ENCODE measurements around the gene FHAD1.

Gene FHAD1

GRCh38 chr1:15236321-15236721 lies 10.7 kb upstream of the FHAD1 start:
- DNase-seq (ENCODE audit: low read depth): no peak
- no peak for TF ChIP-seq CTCF (IDR thresholded peaks at IDR 0.05; ENCODE audit: low read length, missing control alignments)
- no peak overlapping the region for H3K4me3 ChIP-seq (replicated peaks; ENCODE audit: low read depth, low read length)

GRCh38 chr1:15236746-15237145 lies 10.3 kb upstream of the FHAD1 start:
- DNase-seq (ENCODE audit: low read depth): no peak
- no peak for TF ChIP-seq CTCF (IDR thresholded peaks at IDR 0.05; ENCODE audit: low read length, missing control alignments)
- no peak overlapping the region for H3K4me3 ChIP-seq (replicated peaks; ENCODE audit: low read depth, low read length)

GRCh38 chr1:15238789-15239188 lies 8.2 kb upstream of the FHAD1 start:
- TF ChIP-seq CTCF (IDR thresholded peaks at IDR 0.05; ENCODE audit: low read length, missing control alignments): no peak
- DNase-seq (ENCODE audit: low read depth): no peak
- no peak overlapping the region for H3K4me3 ChIP-seq (replicated peaks; ENCODE audit: low read depth, low read length)

- no peak for DNase-seq (ENCODE audit: low read depth)
- no peak for TF ChIP-seq CTCF (IDR thresholded peaks at IDR 0.05; ENCODE audit: low read length, missing control alignments)
- H3K4me3 ChIP-seq (replicated peaks; ENCODE audit: low read depth, low read length): no peak overlapping the region
Observed at GRCh38 chr1:15242766-15243165, 4.3 kb upstream of the FHAD1 start.

- no peak for DNase-seq (ENCODE audit: low read depth)
- TF ChIP-seq CTCF (IDR thresholded peaks at IDR 0.05; ENCODE audit: low read length, missing control alignments): no peak
- no peak overlapping the region for H3K4me3 ChIP-seq (replicated peaks; ENCODE audit: low read depth, low read length)
Observed at GRCh38 chr1:15243275-15244043, 3.6 kb upstream of the FHAD1 start.

- TF ChIP-seq CTCF (IDR thresholded peaks at IDR 0.05; ENCODE audit: low read length, missing control alignments): no peak
- no peak for DNase-seq (ENCODE audit: low read depth)
- no peak overlapping the region for H3K4me3 ChIP-seq (replicated peaks; ENCODE audit: low read depth, low read length)
Observed at GRCh38 chr1:15244813-15245212, 2.2 kb upstream of the FHAD1 start.
